GM12878 (cell line): ENCODE measurements around the gene NPSR1. TPM values are rescaled to one million over a fixed set of nuclear protein-coding genes. Genes with fewer than 3 reads are reported as not detected.
"Not testable (repeated sequence)": the region's sequence is repeated elsewhere in the genome, so short reads cannot be mapped to it uniquely, and the experiment has no call there.

Source experiments
- ATAC-seq: fragments of 200-7000 bp; cut with Tn5 transposase; 3 replicates; pipeline ENCODE4 v1.9.1; 2020; ENCODE audit warnings: mild to moderate bottlenecking, moderate library complexity
- BruUV-seq: library from RNA; stranded (reverse); fragments of 400-500 nt; replicated peaks from 2 replicates; lab custom pipeline; 2021; lab: Mats Ljungman, UMichigan
- CTCF ChIA-PET: fragments of 300-600 bp; sonication (Branson Sonifier 250); formaldehyde crosslinking; extraction: SDS; loops from one replicate; lab custom pipeline; 2021; ENCODE audit warnings: inconsistent platforms; lab: Yijun Ruan, JAX
- POLR2A ChIA-PET: fragments of 350-600 bp; formaldehyde crosslinking; extraction: SDS; loops from one replicate; lab custom pipeline; 2021; ENCODE audit warnings: inconsistent platforms; lab: Charles Lee
- RAD21 ChIA-PET: fragments of 300-600 bp; sonication (Branson Sonifier 250); formaldehyde crosslinking; loops from one replicate; lab custom pipeline; 2023; ENCODE audit warnings: antibody characterized with exemption; ENCODE audit not compliant: unreplicated experiment; lab: Charles Lee
- SMC1A ChIA-PET: fragments of 300-600 bp; sonication (Branson Sonifier 250); formaldehyde crosslinking; loops from one replicate; lab custom pipeline; 2023; ENCODE audit not compliant: unreplicated experiment, uncharacterized antibody; lab: Charles Lee
- DNase-seq: peaks from one replicate; pipeline ENCODE4 v3.0.0-alpha.2; 2011; ENCODE audit warnings: low read depth, low spot score
- FAIRE-seq: peaks from 3 replicates; lab custom pipeline; 2011; peaks lifted over from hg19 to GRCh38; lab: Jason Lieb, UNC
- H2AFZ ChIP-seq: 2 replicates; pipeline ENCODE4 v1.6.0; 2011; ENCODE audit warnings: low read depth, low read length, control low read depth; ENCODE audit not compliant: control insufficient read depth
- H3K27ac ChIP-seq: 2 replicates; pipeline ENCODE4 v1.5.1; 2011; ENCODE audit warnings: control low read depth; ENCODE audit not compliant: control insufficient read depth, insufficient read depth
- H3K27me3 ChIP-seq, 2 experiments: replicated peaks in 1 of 2; 2 replicates each; pipeline versions ENCODE4 v1.6.0 to v1.6.1; 2011; ENCODE audit warnings: low read length in 1 of 2; ENCODE audit not compliant: control insufficient read depth in 2 of 2, insufficient read depth in 2 of 2
- H3K36me3 ChIP-seq, 2 experiments: 2 replicates each; pipeline ENCODE4 v1.5.1; 2011; ENCODE audit warnings: low read length in 1 of 2; ENCODE audit not compliant: control insufficient read depth in 2 of 2, insufficient read depth in 2 of 2
- H3K4me1 ChIP-seq: 2 replicates; pipeline ENCODE4 v1.6.1; 2011; ENCODE audit warnings: mild to moderate bottlenecking, low read length, moderate library complexity, mixed read lengths; ENCODE audit not compliant: control insufficient read depth, insufficient read depth
- H3K4me2 ChIP-seq: 2 replicates; pipeline ENCODE4 v1.6.0; 2011; ENCODE audit warnings: control low read depth; ENCODE audit not compliant: control insufficient read depth, insufficient read depth
- H3K4me3 ChIP-seq: fragments of 200-600 bp; sonication (generic); 2 replicates; pipeline ENCODE4 v1.5.1; 2016
- H3K79me2 ChIP-seq: 2 replicates; pipeline ENCODE4 v1.6.0; 2011; ENCODE audit warnings: low read length; ENCODE audit not compliant: control insufficient read depth, insufficient read depth
- H3K9ac ChIP-seq: 2 replicates; pipeline ENCODE4 v1.8.0; 2011; ENCODE audit warnings: low read length, control low read depth, mixed read lengths; ENCODE audit not compliant: control insufficient read depth, insufficient read depth
- H3K9me3 ChIP-seq: replicated peaks from 3 replicates; pipeline ENCODE4 v1.5.1; 2011; ENCODE audit warnings: mild to moderate bottlenecking, low read length; ENCODE audit not compliant: control insufficient read depth, insufficient read depth
- H4K20me1 ChIP-seq: 2 replicates; pipeline ENCODE4 v1.6.0; 2011; ENCODE audit not compliant: control insufficient read depth, insufficient read depth
- WGBS: methylation state at CpG from one replicate; pipeline ENCODE4 v1.1.6; 2016; ENCODE audit warnings: low lambda C conversion rate; ENCODE audit not compliant: insufficient replicate concordance, insufficient coverage; ENCODE audit errors: missing lambda C conversion rate; 5-methylcytosine and 5-hydroxymethylcytosine counted together
- in situ Hi-C: fragments of 300-500 bp; cut with MboI; formaldehyde crosslinking; loops from 9 replicates; pipeline ENCODE4 v1.14.3; 2018; ENCODE audit warnings: mixed read lengths
- intact Hi-C: fragments of 100-400 bp; cut with micrococcal nuclease; formaldehyde crosslinking; loops from one replicate; pipeline ENCODE4 v1.14.2; 2022; ENCODE audit not compliant: unreplicated experiment
- polyA plus RNA-seq, 11 experiments: library from polyadenylated mRNA; depleted of rRNA in 4 of 11; unstranded in 6 of 11; stranded (reverse) in 5 of 11; fragments of >200 nt; fragmentation: Nextera tagmentation in 4 of 11; fragmentation: Illumina TruSeq in 1 of 11; extraction: Ambion mirVana in 4 of 11; extraction: Trizol in 1 of 11; gene quantifications; 1 replicate in 1 of 11; 2 replicates in 10 of 11; pipeline versions ENCODE4 v1.2.1 to v1.2.3, GENCODE V29; 2011 to 2016; ENCODE audit warnings: inconsistent platforms in 2 of 11, missing spikeins in 2 of 11, low read depth in 1 of 11
- total RNA-seq, 4 experiments: library from RNA; depleted of rRNA in 3 of 4; stranded (reverse); fragments of >200 nt in 3 of 4; fragmentation: Illumina TruSeq in 1 of 4; extraction: Trizol in 1 of 4; gene quantifications; 2 replicates each; pipeline versions ENCODE4 v1.2.1 to v1.2.3, GENCODE V29; 2013 to 2021

Gene NPSR1
- total and polyA plus RNA-seq, 10 of the 15 experiments (the other 5 are each of a cell fraction or from before 2014, with no cell fraction given) = 0.20 TPM; not detected in 9

DNA sequence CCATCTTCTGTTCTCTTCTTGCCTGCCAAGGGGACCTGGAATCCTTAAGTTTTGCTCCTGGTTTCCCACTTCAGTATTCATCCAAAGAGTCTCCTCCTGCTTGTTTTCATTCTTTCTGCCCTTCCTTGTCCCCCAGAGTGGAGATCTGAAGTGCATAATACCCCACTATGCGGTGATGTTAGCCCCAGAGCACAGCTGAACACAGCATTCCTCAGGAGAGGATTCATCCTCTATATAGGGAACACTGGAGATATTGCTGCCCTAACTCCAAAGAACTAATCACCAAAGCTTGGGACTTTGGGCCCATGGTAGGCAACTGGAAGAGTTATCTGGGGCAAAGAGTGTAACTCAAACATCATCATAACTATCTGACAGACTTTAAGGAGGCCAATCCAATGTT is 201.3 kb downstream of the NPSR1 start:
- H3K36me3 ChIP-seq, SMC1A ChIA-PET, H4K20me1 ChIP-seq, H3K4me1 ChIP-seq, H2AFZ ChIP-seq, CTCF ChIA-PET, H3K27ac ChIP-seq, POLR2A ChIA-PET, H3K4me3 ChIP-seq, H3K27me3 ChIP-seq, DNase-seq, BruUV-seq, H3K4me2 ChIP-seq, H3K79me2 ChIP-seq, H3K9me3 ChIP-seq, RAD21 ChIA-PET, H3K9ac ChIP-seq, intact Hi-C loops, ATAC-seq, in situ Hi-C loops: not testable (repeated sequence)
- 8% methylated on average over 1 of the region's 1 CpG for WGBS
- FAIRE-seq = peak; percentile 38

DNA sequence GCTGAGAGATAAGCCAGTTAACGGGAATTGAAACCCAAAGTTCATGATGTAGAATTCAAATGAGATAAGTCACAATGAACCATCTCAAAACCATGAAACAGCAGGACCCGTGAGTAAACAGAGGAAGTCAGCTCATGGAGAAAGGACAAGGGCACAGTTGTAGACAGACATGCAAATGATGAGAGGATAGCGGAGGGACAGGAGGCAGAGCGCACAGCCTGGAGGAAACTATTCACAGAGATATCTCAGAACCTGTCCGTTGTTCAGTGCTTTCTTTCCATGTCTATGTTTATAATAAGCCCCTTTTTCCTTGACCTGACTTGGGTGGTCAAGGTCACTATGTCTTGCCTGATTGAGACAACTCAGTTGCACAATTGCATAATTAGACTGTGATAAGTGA is 208.2 kb downstream of the NPSR1 start:
- H3K27me3 ChIP-seq, POLR2A ChIA-PET, H3K9ac ChIP-seq, DNase-seq, ATAC-seq, H2AFZ ChIP-seq, H3K4me2 ChIP-seq, H3K79me2 ChIP-seq, H3K27ac ChIP-seq, RAD21 ChIA-PET, H3K36me3 ChIP-seq, intact Hi-C loops, H3K9me3 ChIP-seq, H3K4me1 ChIP-seq, in situ Hi-C loops, BruUV-seq, CTCF ChIA-PET, H4K20me1 ChIP-seq, H3K4me3 ChIP-seq, FAIRE-seq, SMC1A ChIA-PET: not testable (repeated sequence)
- 38% methylated on average over 5 of the region's 5 CpGs for WGBS

DNA sequence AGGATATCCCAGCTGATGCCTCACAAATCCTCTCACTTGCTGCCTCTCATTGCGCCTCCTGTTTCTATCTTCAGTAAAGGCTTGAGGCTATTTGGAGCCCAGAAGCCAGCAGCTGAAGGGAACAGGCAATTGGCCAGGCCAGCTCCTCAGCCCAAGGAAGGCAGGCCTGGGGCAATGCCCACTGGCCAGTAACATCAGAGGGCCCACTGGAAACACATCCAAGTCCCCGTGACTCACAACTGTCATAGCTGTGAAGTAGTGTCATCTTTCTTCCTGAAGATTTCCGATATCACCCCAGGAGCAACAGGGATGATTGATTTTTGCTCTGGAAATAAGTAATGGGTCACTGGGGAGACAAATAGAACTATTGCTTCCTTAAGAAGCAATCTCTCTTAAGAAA is 209.3 kb downstream of the NPSR1 start:
- WGBS = 53% methylated on average over 3 of the region's 3 CpGs
- H3K36me3 ChIP-seq, DNase-seq, RAD21 ChIA-PET, POLR2A ChIA-PET, in situ Hi-C loops, SMC1A ChIA-PET, intact Hi-C loops, H2AFZ ChIP-seq, H3K4me3 ChIP-seq, H3K9ac ChIP-seq, H3K79me2 ChIP-seq, ATAC-seq, H3K9me3 ChIP-seq, H3K4me1 ChIP-seq, H3K4me2 ChIP-seq, H3K27me3 ChIP-seq, H4K20me1 ChIP-seq, H3K27ac ChIP-seq, BruUV-seq, FAIRE-seq: not testable (repeated sequence)
- CTCF ChIA-PET = interaction anchor here (1.2 kb wide), 1 partner anchor 61 kb away, joined by 4 read pairs; no protein-coding TSS in a partner anchor

DNA sequence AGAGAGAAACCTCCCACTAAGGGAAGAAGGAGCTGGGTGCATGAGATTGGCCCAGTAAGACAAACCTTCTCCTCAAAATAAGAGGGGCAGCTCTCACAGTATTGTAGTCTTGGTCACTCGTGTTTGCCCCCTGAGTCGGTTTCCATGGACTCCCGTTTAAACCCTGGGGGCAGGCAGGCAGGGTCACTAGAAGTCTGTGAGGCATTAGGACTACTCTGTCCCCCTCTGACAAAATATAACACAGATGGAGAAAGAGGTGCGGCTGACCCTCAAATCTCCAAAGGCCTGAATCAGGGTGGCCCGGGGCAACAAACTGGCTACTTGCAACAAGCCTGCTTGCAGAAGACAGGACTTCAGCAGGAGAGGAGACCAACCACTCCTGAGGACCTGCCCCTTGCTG is 210.6 kb downstream of the NPSR1 start:
- H3K4me2 ChIP-seq, H3K9ac ChIP-seq, H3K79me2 ChIP-seq, H3K27ac ChIP-seq, H2AFZ ChIP-seq, DNase-seq, BruUV-seq, RAD21 ChIA-PET, CTCF ChIA-PET, H3K4me3 ChIP-seq, SMC1A ChIA-PET, H4K20me1 ChIP-seq, H3K36me3 ChIP-seq, FAIRE-seq, H3K9me3 ChIP-seq, H3K4me1 ChIP-seq, in situ Hi-C loops, POLR2A ChIA-PET, H3K27me3 ChIP-seq, intact Hi-C loops, ATAC-seq: not testable (repeated sequence)
- WGBS = 46% methylated on average over 5 of the region's 5 CpGs
